PC-9 (cell line): ENCODE data around the gene ZFR2.

Experiments used
- CTCF ChIP-seq: fragments of 200-600 bp; sonication (generic); conservative IDR thresholded peaks from 2 replicates; pipeline ENCODE4 v1.6.1; 2017; ENCODE audit warnings: mixed run types, antibody characterized with exemption, mild to moderate bottlenecking, moderate library complexity
- EZH2 ChIP-seq: fragments of 200-600 bp; sonication (generic); IDR thresholded peaks from 2 replicates; pipeline ENCODE4 v1.8.0; 2017; ENCODE audit warnings: antibody characterized with exemption, low read depth

GRCh38 chr19:3793799-3794198 lies 75.0 kb downstream of the ZFR2 start:
- TF ChIP-seq CTCF, result no peak
- TF ChIP-seq EZH2, result no peak
